Esophagus squamous epithelium (tissue), 4 donors: ENCODE results near the gene TMEM131.

ENCODE experiments used
- CTCF ChIP-seq, 6 experiments: fragments of 450-650 bp in 4 of 6; fragments of 200-600 bp in 2 of 6; sonication (generic) in 2 of 6; IDR thresholded peaks; one replicate each; pipeline ENCODE4 v1.5.1; 2016 to 2019; ENCODE audit warnings: antibody characterized with exemption in 6 of 6, mild to moderate bottlenecking in 4 of 6, moderate library complexity in 4 of 6
- POLR2A ChIP-seq, 4 donors: fragments of 450-650 bp; IDR thresholded peaks; one replicate each; pipeline ENCODE4 v1.6.1; 2017; ENCODE audit warnings: antibody characterized with exemption in 4 of 4, mild to moderate bottlenecking in 4 of 4, moderate library complexity in 3 of 4

- TF ChIP-seq CTCF (IDR thresholded peaks at IDR 0.05): no peak
- no peak for TF ChIP-seq POLR2A (IDR thresholded peaks at IDR 0.05)
Observed at GRCh38 chr2:97747285-97747684, 248.5 kb downstream of the TMEM131 start.
